Epithelial cell of prostate (primary cell): ENCODE results near the gene TRIM44.
"Not testable (repeated sequence)": the region's sequence is repeated elsewhere in the genome, so short reads cannot be mapped to it uniquely, and the experiment has no call there.

Experiments used
- DNase-seq: peaks from one replicate; pipeline ENCODE4 v3.0.0-alpha.2; 2011; ENCODE audit warnings: low read depth, low spot score
- H3K27ac ChIP-seq: fragments of 450-650 bp; 2 replicates; pipeline ENCODE4 v1.5.1; 2017; ENCODE audit warnings: mild to moderate bottlenecking

The TRIM44 gene

GRCh38 chr11:35711173-35711910, 48.8 kb downstream of the TRIM44 start:
- no peak for DNase-seq
- no peak overlapping the region for H3K27ac ChIP-seq

DNA sequence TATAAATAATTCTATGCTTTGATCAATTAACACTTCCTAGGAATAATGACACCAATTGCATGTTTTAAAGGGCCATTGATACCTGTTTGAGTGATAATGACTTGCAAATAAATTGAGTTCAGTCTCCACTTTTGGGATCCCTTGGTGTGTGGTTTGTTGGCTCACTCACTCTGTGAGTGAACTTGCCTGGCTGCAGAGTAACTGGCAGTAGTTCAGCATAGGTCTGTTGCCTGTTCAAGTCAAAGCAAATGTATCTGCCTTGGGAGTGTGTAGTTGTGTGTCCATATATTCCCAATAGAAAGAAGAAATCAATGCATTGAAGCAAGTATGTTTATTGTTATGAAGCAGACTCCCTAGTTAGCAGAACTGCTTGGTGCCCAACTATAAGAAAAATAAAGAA, 49.3 kb downstream of the TRIM44 start:
- no peak for DNase-seq
- H3K27ac ChIP-seq, result no peak overlapping the region

- no peak overlapping the region for H3K27ac ChIP-seq
- no peak for DNase-seq
These were observed 50.0 kb downstream of the TRIM44 start for GRCh38 chr11:35712533-35712932.

- DNase-seq, result no peak
- H3K27ac ChIP-seq, result no peak overlapping the region
These were observed 52.5 kb downstream of the TRIM44 start for GRCh38 chr11:35714882-35715627.

- not testable (repeated sequence) for DNase-seq
These were observed 53.1 kb downstream of the TRIM44 start for GRCh38 chr11:35715677-35716076.

GRCh38 chr11:35717043-35717442, 54.5 kb downstream of the TRIM44 start:
- DNase-seq, result no peak
- no peak overlapping the region for H3K27ac ChIP-seq

More at GRCh38 chr11:35715677-35716076, 53.1 kb downstream of the TRIM44 start:
- not testable (repeated sequence) for H3K27ac ChIP-seq

- DNase-seq, result no peak
These were observed 54.9 kb downstream of the TRIM44 start for GRCh38 chr11:35717520-35717919.

GRCh38 chr11:35721651-35722282, 59.2 kb downstream of the TRIM44 start:
- H3K27ac ChIP-seq, result no peak overlapping the region
- no peak for DNase-seq

More at GRCh38 chr11:35717520-35717919, 54.9 kb downstream of the TRIM44 start:
- no peak overlapping the region for H3K27ac ChIP-seq

- H3K27ac ChIP-seq, result no peak overlapping the region
- no peak for DNase-seq
These were observed 60.1 kb downstream of the TRIM44 start for GRCh38 chr11:35722641-35723040.

GRCh38 chr11:35723493-35723892, 60.9 kb downstream of the TRIM44 start:
- peak; percentile 8 for DNase-seq
- H3K27ac ChIP-seq, result no peak overlapping the region

DNA sequence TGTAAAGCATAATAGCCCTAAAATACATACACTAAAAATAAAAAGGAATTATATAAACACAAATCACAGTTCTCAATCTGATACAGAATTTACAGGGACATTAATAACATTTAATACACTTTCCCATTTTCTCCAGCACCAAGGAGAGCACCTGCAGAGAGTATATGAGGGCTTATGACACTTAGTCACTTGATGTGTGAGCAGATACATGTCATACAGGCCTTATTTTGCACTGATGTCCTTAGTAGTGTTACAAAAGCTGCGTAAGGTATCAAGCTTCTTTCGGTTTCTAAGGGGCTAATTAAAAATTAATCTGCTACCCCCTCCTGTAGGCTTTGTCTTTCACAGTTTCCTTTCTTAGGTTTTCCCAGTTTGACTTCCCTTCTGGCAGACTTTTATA, 61.3 kb downstream of the TRIM44 start:
- no peak for DNase-seq
- H3K27ac ChIP-seq, result no peak overlapping the region

GRCh38 chr11:35725885-35726284, 63.3 kb downstream of the TRIM44 start:
- no peak overlapping the region for H3K27ac ChIP-seq
- peak; percentile 22 for DNase-seq

DNA sequence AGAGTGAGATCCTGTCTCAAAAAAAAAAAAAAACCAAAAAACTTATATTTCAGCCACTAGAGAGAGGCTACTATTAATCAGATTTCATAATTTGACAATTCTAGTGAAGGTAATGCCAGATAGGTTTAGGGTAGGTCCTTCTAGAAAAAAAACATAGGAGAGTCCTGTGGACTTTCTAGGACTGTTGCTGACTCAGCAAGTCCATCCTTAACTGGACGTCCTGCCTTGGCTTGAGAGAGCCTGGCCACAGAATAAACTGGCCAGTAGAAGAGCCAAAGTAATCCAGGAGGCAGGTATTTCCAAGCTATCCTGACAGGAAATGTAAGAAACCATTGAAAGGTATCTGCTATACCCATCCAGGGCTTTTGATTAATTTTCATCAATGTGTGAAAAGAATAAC, 64.6 kb downstream of the TRIM44 start:
- no peak for DNase-seq

DNA sequence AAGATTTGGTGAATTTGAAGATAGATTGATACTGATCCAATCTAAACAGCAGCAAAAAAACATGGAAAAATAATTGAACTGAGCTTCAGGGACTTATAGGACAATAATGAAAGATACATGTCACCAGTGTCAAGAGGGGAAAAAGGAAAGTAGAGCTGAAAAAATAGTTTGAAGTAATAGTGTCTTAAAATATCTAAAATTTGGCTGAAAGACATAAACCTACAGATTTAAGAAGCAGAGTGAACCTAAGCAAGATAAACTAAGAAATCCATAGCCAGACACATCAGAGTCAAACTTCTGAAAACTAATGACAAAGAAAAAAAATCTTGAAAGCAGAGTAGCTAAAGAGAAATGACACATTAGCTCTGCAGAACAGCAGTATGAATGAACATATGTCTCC, 67.7 kb downstream of the TRIM44 start:
- no peak for DNase-seq

More for the DNA sequence above, 64.6 kb downstream of the TRIM44 start:
- H3K27ac ChIP-seq, result no peak overlapping the region

GRCh38 chr11:35734669-35735410, 72.3 kb downstream of the TRIM44 start:
- no peak overlapping the region for H3K27ac ChIP-seq
- no peak for DNase-seq

More for the DNA sequence above, 67.7 kb downstream of the TRIM44 start:
- no peak overlapping the region for H3K27ac ChIP-seq

DNA sequence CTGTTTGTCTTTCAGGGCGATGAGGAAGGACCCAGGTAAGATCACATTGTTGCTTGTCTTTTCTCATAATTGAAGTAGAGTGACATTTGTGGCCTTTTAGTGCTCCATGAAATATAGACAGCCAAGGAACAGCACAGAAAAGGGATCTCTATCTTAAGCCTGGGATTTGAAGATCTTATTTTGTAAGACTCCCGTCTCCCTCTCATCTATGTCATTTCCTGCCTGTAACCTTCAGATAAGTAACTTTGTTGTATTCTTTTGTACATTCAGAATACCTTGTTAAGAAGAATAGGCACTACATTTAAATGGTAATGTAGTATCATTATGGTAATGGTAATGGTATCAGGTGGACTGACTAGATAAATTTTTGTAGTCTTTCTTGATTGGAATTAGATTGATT, 72.8 kb downstream of the TRIM44 start:
- no peak overlapping the region for H3K27ac ChIP-seq
- DNase-seq, result no peak

DNA sequence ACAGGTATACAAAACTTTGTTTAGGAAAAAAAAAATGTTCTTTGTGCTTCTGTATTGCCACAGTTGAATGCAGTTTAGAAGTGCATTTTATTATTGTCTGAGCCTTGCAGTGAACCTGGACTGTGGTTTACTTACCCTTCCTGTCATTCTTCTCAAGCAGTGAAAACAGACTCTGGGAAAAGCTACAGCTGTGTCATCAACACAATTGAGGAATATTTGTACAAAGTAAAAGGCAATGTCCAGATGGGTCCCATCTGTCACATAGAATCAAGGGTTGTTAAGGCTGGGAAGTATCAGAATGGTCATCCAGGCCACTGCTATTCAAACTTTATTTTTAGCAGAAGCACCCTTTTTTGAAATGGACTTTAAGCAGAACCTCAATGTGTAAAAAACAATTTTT, 73.3 kb downstream of the TRIM44 start:
- no peak for DNase-seq
- H3K27ac ChIP-seq, result no peak overlapping the region

DNA sequence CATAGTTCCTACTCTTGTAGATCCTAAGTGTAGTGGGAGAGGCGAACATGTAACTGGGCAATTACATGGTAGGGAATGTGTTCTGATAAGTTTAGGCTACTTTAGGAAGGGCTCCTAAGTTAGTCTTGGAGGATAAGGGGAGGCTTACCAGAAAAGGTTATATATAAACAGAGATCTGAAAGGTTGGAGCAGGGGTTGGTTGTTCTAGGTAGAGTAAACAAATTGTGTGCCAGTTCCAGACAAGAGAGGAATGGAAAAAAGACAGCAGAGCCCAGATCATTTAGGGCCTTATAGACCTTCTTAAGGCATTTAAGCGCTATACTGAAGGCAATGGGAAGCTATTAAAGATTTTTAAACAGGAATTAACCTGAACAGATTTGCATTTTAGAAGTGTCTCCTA, 74.4 kb downstream of the TRIM44 start:
- no peak for DNase-seq
- no peak overlapping the region for H3K27ac ChIP-seq

DNA sequence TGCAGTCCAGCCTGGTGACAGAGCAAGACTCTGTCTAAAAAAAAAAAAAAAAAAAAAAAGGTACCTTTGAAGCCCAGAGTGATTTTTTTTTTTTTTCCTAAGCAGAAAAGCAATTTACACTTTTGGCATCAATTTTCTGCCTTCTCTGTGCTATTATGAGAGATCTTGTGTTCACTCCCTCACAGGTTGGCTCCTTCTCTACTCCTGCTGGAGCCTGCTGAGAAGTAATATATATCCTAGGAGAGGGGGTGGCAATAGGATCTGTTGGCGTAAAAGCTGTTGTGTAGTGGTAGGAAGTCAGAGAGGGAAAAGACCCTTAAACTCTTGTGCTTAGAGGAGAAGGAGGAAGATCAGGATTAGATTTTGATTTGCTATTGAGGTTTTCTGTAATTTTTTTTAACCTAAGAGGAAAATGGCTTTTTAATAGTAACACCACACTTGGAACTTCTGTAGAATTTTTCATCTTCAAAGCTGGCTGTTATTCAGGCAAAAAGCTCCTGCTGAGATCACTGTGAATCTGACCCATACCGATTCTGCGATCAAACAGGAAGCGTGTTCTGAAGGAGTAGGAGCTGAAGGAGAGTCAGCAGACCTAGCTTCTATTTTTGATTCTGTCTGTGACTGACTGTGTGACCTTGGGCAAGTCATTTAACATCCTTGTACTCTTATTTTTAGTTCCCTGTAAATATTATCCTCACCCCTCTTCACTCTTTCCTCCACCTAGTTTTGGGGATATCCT, 77.7 kb downstream of the TRIM44 start:
- no peak for DNase-seq
- H3K27ac ChIP-seq, result no peak overlapping the region
